Measurements from ENCODE around the gene MAN1A2.

Gene MAN1A2

DNA sequence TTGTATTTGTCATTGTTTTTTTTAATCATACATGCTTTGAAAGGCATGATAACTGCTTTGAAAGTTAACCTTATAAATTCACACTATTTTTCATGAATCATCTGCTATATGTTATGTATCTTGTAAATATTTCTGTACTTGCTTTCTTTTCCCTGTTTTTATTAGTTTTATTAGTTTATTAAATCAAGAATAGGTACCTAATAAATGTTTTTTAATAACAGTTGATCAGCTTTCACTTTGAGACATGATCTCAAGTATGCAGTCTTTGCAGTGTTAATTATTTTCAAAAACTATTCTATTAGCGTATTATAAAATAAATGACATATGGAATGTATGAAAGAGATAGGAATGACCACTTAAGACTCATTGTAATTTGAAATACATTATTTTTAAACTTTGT is 127.8 kb downstream of the MAN1A2 start:
- DNase-seq (ENCODE audit: low read depth in 2 of 2), result no peak

DNA sequence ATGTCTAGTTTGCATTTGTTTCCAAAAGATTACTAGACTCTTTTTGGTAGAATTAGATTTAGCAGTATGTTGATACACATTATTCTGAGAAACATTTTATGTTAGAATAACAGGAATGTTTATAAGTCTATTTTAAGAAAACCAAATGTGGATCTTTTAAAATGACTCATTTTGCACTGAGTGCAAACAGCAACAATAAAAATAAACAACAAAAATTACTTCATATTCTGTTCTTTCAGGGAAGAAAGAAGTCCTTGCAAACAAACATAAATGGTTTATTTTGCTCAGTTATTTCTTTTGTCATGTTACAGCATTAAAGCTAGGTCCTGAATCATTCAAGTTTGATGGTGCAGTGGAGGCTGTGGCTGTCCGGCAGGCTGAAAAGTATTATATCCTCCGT is 131.8 kb downstream of the MAN1A2 start:
- no peak for DNase-seq (ENCODE audit: low read depth in 2 of 2)

DNA sequence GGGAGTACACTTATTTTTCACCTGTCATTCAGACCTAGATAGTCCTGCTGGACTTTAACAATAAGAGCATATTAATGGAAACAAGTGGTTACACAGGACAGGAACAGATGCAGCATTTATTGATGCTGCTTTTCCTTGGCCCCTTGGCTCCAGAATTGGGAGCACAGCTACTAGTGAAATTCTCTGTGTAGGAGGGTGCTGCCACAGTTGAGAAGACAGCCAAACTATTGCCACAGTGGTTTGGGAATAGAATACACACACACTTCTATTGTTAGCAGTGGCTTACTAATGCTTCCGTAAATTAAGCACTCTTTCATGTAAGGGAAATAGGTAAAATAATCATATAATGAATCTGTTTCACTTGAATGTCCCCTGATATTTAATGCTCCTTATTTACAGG is 133.3 kb downstream of the MAN1A2 start:
- no peak for DNase-seq (ENCODE audit: low read depth in 2 of 2)

DNA sequence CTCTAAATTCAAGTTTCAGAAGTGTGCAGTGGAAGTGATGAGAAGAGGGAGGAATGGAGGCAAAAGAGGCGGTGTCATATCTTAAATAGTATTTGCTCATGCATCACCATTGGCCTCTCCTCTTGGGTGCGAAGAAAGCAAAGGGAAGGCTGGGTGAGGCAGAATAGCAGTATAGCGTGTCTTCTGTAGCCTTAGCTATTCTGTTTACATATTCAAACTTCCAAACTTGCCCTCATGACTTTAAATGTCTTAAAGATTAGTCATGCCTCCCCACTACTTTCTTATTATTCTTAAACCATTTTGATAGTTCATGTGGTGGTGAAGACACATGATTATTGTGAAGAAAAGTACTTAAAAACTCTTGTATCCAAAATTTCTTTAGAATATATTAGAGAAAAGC is 134.0 kb downstream of the MAN1A2 start:
- DNase-seq (ENCODE audit: low read depth in 2 of 2), result no peak

DNA sequence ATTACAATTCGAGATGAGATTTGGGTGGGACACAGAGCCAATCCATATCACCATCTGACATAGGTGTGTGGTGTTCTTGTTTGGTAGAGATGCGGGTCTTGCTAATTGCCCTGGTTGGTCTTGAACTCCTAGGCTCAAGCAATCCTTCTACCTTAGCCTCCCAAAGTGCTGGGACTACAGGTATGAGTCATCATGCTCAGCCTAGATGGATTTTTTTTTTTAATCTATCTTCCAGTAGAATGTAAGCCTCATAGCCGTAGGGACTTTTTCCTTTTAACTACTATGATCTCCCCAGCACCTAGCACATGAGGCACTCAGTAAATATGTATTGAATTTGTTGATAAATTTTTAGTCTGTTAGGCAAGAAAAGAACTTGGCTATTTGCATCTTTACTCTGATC is 144.0 kb downstream of the MAN1A2 start:
- DNase-seq (ENCODE audit: low read depth in 2 of 2), result no peak

DNA sequence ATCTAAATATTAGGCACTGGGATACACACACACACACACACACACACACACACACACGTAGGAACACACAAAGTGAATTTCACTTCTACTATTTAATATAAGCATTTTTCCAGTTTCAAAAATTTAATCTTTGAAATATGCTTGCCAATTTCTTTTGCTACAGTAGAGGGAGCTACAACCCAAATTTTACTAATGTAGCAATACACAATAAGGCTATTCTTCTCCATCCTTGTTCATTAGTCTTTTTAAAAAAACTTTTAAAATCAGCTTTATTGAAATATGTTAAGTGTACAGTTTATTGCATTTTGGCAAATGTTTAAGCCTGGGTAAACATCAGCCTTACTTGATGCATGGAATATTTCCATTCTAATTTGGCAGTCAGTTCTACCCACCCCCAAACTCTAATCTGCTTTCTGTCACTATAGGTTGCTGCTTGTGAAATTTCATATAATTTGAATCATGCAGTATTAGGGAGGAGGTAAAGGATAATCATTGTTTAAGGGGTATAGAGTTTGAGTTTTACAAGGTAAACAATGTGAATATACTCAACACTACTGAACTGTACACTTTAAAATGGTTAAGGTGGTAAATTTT is 145.6 kb downstream of the MAN1A2 start:
- no peak for DNase-seq (ENCODE audit: low read depth in 2 of 2)

DNA sequence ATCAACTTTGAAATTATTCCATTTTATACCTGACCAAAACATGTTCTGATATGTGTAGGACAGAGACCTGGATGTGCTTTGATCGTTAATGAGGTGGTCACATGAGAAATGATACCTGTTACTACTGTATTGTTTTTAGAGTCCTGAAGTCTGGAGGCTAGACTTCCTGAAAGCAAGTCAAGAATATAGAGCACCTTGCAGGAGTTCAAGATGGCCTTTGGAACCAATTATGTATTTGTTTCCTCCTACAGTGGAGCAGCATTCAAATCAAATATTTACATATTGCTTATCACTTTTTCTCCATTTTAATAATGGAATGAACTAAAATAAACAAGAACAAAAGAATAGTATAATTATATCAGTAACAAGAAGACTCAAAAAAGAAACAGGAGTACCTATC is 155.9 kb downstream of the MAN1A2 start:
- DNase-seq (ENCODE audit: low read depth in 2 of 2), result no peak

DNA sequence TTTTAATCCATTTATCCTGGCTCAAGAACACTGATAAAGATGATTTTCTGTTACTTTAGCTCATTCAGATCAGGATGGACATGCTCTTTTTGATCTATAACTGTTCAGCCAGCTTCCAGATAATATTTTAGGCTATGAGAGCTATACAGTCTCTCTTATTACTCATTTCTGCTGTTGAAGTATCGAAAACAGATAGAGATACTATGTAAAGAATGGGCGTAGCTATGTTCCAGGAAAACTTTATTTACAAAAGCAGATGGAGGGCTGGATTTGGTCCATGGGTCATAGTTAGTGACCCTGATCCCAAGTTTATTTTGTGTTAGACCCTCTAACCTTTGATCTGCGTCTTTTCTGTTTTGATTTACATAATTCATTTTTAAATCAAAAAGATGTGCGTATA is 159.8 kb downstream of the MAN1A2 start:
- no peak for DNase-seq (ENCODE audit: low read depth in 2 of 2)

DNA sequence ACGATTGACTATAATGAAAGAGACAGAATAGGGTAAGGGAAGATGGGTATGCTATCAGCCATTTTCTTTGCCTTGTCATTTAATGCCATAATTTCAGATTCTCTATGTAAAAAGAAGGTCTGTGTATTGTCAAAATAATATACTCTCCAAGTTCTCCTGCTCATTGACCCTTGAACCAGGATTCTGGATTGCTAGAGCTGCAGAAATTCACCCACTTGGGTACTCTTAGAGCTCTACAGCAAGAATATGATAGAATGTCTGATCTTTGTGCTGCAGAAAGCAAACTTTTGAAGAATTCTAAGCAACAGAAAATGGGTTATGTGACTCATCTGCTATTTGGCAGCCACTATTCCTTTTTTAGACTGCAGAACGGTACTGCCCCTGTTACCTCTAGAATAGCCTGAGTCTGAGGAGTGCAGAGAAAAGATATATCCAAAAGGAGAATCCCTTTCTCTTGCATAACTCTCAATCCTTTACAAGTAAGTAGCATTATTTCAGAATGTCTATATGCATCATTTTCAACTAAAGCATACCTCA is 160.4 kb downstream of the MAN1A2 start:
- no peak for DNase-seq (ENCODE audit: low read depth in 2 of 2)

DNA sequence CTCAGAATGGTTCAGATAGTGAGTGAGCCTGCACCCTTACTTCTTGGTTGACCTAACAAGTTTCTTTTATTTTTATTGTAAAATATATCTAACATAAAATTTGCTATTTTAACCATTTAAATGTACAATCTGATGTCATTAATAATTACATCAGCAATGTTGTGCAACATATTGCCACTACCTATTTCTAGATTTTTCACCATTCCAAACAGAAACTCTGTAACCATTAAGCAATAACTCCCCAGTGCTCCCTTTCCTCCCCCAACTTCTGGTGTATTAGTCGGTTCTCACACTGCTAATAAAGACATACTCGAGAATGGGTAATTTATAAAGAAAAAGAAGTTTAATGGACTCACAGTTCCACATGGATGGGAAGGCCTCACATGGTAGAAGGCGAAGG is 162.4 kb downstream of the MAN1A2 start:
- no peak for DNase-seq (ENCODE audit: low read depth in 2 of 2)

DNA sequence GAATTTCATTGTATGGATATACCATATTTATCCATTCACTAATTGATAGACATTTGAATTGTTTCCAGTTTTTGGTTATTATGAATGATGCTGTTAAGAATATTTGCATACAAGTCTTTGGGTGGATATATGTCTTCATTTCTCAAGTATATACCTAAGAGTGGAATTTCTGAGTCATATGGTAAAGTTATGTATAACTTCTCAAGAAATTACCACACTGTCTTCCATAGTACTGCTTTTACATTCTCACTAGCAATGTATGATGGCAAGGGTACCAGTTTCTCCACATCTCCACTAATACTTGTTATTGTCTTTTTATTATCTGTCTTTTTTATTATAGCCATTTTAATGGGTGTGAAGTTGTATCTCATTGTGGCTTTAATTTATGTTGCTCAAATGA is 164.0 kb downstream of the MAN1A2 start:
- DNase-seq (ENCODE audit: low read depth in 2 of 2), result no peak

DNA sequence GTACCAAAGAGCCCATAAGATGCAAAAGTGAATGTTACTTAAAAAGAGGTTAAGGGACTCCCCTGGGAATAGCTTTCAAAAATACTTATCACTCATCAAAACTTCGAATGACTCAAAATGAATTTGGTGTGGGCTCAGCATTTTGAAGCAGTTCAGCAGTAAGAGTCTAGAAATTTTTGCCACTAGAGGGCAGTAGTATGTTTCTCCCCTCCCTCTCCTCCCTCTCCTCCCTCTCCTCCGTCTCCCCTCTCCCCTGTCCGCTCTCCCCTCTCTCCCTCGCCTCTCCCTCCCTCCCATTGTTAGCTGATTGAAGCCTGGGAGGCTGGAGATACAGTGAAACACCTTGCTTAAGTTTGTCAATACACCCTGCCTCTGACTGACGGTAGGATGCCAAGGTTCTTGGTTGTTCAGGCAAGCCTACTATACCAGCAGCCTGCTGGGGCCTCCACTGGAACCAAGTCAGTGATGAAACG is 167.8 kb downstream of the MAN1A2 start:
- DNase-seq (ENCODE audit: low read depth in 2 of 2), result no peak

DNA sequence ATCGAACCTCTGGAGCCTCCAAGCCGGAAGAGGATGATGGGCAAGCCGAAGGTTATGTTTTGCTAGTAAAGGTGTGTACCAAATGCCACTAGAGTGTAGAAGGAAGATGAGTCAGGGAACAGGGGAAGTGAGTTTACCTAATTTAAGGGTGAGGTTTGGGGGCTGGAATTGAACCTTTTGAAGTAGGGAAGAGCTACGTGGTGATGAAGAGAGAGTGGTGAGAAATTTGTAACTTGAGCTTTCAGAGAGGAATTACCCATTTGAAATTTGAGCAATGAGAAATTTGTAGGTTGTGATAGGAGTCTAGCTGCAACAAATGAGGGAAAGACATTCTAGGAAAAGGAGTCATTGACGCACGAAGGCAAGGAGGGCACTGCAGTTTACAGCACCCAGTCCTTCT is 168.6 kb downstream of the MAN1A2 start:
- no peak for DNase-seq (ENCODE audit: low read depth in 2 of 2)

DNA sequence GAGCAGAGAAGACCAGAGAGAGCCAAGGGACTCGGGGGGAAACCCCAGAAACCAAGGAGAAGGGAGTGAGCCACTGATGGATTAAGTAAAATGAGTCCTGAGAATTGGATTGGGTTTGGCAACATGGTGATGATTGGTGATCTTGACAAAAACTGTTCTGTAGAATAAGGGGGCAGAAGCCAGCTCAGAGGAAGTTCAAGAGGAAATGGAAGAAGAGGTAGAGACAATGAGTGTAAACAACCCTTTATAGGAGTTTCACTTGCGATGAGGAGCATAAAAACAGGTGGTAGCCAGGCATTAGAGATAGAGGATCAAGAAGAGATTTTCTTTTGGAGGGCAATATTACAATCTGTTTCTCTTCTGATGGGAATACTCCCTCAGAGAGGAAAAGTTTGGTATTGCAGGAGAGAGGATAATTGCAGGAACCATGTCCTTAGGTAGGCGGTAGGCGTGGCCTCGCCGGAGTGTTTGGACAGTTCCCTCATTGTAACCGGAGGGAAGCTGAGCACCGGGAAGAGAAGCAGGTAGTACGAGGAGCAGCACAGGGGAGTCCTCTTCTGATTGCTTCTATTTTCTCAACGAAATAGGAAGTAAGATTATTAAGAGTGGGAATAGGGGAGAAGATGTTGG is 170.2 kb downstream of the MAN1A2 start:
- DNase-seq (ENCODE audit: low read depth in 2 of 2), result no peak

DNA sequence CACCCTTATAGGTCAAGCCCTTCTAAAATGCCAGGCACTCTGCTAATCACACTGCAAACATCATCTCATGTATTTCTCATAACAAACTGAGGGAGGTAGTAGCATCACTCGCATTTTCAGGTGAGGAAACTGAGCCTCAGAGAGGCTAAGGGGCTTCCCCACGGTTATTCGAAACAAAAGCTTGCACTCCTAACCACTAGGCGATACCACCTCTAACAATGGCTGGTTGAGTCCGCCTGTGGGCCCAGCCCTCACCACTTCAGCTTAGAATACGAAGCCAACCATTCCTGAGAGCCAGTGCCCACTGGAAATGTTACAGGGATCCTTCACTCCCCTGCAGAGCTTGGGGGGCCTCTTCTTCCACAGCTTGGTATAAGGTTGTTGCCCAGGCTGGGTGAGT is 173.3 kb downstream of the MAN1A2 start:
- DNase-seq (ENCODE audit: low read depth in 2 of 2), result no peak

DNA sequence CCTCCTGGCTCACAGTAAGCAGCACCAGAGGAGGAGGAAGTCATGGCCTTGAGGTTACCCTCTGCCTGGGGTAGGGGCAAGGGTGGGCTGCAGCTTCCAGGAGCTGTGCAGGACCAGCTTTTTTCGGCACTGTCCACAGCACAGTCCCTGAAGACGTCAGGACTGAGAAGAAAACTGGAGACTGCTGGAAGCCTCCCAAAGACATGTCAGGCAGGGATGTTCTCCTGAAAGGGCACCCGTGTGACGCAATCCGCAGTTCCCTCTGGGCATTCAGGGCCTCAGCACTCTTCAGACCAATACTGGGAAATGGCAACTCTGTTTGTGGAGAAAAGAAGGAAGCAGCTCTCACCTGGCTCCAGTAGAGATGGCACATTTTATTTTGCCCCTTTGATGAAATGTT is 173.8 kb downstream of the MAN1A2 start:
- DNase-seq (ENCODE audit: low read depth in 2 of 2), result no peak

DNA sequence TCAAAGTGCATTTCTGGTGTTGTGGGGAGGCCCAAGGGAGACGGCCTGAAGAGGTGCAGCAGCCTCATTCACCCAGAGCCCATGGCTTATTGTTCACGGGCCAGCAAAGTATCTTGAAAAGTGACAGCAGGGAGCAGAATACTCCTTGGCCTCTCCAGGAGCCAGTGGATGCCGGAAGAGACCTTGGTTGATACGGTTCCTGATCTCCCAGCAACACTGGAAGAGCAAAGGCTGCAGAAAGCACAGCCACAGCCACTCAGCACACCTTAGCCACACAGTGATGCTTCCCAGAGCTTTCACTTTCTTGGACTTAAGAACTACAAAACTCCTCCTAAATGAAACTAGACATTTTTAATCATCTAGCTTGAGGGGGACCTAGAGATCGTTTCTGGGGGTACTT is 174.3 kb downstream of the MAN1A2 start:
- DNase-seq (ENCODE audit: low read depth in 2 of 2), result no peak

DNA sequence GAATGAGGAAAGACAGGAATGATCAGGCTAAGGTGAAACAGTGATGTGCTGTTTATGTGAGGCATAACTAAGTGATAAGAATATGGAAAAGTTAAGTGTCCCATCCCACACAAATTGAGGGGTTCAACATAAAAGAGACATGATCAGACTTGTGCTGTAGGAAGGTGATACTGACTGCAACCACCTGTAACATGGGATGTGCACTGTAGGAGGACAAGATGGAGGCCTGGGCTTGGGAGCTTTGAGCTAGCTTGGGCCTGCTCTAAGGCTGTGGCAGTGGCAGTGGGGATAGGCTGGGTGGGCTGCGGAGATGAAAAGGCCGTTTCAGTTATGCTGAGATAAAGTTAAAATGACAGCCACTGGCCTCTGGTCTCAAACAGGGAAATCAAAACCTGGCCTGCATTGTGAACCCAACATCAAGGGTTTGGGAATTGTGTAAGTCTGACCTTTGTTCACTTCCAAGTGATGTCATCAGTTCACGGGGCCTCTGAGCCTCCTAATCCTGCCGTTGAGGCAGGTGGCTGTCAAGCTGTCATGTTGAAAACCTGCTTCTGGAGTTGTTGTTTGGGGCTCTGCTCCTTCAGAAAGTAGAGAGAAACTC is 177.4 kb downstream of the MAN1A2 start:
- no peak for DNase-seq (ENCODE audit: low read depth in 2 of 2)

DNA sequence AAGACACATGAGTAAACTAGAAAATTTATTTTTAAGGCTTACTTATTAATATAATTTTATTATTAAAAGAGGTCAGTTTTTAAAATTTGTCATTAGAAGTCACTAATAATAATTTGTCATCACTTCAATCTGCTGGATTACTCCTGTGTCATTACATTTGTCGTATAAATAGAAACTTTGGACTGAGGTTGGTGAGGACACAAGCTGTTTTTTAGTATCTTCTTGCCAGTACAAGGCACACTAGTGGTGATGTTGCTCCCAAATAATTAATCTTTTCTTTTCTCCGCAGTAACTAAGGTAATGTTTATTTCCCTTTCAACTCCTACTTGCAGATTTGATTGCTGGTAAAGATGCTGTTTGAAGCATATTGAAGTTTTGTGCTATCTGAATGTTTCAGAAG is 179.2 kb downstream of the MAN1A2 start:
- DNase-seq (ENCODE audit: low read depth in 2 of 2), result no peak

DNA sequence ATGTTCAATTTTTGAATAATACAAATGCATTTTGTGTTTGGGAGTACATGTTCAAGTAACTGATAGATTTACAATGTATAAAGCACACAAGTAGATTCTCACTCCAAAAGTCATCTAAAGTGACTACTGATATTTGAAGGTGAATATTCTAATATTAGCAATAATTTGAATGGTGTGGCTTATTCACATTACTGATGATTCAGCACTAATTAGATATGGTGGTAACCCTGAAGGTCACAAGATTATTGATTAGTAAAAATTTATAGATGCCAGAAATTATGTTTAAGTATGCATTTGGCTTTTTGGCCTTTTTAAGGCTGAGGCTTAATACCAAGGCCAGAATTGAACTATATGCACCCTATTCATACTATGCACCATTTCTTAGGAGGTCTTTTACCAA is 186.2 kb downstream of the MAN1A2 start:
- DNase-seq (ENCODE audit: low read depth in 2 of 2), result no peak

DNA sequence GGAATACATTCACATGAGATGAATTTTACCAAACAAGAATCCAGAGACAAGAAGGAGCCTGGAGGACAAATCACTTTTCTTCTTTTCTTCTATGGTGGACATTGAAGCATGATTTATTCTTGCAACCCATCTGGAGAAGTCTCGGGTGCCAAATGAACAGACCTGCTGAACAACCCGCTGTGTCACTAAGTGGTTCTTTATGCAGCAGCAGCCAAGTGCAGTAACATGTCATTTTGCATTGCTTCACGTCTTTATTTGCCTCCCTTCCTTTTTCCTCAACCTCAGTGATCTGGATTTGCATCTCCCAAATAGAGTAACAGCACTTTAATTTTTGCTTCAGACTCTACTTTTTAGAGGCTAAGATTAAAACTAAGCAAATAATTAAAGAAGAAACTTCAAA is 188.6 kb downstream of the MAN1A2 start:
- no peak for DNase-seq (ENCODE audit: low read depth in 2 of 2)

DNA sequence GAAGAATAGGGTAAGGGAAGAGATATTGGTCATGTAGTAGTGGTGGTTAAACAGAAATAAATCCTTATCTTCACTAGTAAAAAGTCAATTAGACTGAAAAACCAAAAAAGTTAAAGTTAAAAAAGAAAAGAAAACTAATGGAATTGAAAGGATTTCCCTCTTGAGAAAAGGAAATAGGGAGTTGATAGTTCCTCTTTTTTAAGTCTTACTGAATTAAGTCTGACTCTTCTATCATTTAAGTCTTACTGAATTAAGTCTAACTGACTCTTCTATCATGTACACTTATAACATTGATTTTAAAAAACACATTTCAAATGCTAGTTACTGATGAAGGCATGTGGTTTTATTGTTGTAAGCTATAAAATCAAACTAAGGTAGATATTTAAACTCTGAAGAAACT is 189.1 kb downstream of the MAN1A2 start:
- no peak for DNase-seq (ENCODE audit: low read depth in 2 of 2)

DNA sequence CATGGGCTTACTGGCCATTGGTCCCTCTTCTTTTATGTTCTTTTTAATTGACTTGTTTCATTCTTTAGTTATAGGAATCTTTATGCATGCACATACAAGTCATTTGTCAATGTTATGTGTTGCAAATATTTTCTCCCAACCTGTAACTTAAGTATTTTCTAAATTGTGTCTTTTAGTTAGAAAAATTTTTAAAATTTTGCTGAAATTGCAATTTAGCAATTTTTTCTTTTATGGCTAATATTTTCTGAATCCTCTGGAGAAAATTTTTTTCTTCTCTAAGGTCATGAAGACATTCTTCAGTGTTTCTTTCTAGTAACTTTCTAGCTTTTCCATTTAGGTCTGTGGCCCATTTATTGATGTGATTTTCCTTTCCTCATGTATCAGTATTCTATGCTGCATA is 189.7 kb downstream of the MAN1A2 start:
- DNase-seq (ENCODE audit: low read depth in 2 of 2), result no peak

All from stimulated activated CD8-positive, alpha-beta memory T cell treated with anti-CD3 and anti-CD28 coated beads, Interleukin-2, amount 100 ng/mL, for 48 hours (primary cell).